A673 (cell line): ENCODE results near the gene MRPS5.

Experiments used
- EZH2 ChIP-seq: fragments of 200-600 bp; sonication (generic); IDR thresholded peaks from 2 replicates; pipeline ENCODE4 v1.6.1; 2017; ENCODE audit warnings: borderline replicate concordance, low read depth, mild to moderate bottlenecking, mixed read lengths, antibody characterized with exemption, low read length; ENCODE audit not compliant: poor library complexity, severe bottlenecking
- TF ChIP-seq, protein P1 (sequence below): fragments of 300-800, 200-600 bp; sonication (generic); conservative IDR thresholded peaks from 2 replicates; pipeline ENCODE4 v1.5.1; 2017; ENCODE audit warnings: low read depth, mild to moderate bottlenecking, antibody characterized with exemption, low read length, moderate library complexity, mixed read lengths

DNA sequence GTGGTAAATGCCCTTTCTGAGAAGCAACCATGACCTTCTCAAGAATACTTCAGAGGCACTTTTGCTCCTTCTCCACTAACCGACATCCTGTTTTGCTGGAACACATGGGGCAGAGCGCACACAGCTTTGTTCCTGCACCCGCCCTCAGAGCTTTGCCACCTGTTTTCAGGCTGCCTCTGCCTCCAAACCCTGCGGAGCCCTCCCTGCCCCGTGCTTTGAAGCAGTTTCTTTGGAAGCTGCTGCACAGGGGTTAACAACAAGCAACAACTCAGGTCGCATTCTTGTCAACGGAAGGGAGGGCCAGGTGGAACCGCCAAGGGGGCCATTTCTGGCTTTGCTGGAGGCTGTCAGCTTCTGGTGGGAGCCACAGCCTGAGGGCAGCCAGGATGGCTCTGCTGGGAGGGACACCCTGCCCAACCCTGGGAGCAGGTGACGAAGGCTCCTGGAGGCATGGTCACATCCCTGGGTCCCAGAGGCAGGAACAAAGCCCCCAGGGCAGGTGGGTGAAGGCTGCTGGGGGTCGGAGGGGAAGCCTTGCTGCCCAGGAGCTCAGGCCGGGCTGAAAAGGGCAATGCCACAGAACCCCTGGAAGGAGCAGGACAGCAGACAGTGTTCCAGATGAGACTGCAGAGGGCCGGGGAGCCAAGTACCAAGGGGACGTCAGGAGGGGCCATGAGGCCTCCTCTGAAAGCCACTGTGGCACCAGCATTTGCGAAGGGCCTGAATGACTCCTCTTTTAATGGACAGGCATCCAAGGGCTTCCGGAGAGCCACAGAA, 46.8 kb downstream of the MRPS5 start:
- TF ChIP-seq, protein P1, sequence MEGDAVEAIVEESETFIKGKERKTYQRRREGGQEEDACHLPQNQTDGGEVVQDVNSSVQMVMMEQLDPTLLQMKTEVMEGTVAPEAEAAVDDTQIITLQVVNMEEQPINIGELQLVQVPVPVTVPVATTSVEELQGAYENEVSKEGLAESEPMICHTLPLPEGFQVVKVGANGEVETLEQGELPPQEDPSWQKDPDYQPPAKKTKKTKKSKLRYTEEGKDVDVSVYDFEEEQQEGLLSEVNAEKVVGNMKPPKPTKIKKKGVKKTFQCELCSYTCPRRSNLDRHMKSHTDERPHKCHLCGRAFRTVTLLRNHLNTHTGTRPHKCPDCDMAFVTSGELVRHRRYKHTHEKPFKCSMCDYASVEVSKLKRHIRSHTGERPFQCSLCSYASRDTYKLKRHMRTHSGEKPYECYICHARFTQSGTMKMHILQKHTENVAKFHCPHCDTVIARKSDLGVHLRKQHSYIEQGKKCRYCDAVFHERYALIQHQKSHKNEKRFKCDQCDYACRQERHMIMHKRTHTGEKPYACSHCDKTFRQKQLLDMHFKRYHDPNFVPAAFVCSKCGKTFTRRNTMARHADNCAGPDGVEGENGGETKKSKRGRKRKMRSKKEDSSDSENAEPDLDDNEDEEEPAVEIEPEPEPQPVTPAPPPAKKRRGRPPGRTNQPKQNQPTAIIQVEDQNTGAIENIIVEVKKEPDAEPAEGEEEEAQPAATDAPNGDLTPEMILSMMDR = no peak
- TF ChIP-seq EZH2 = no peak
